IgD-negative memory B cell (primary cell): Measurements from ENCODE around the gene SAPCD2. TPM values are rescaled to one million over a fixed set of nuclear protein-coding genes. Genes with fewer than 3 reads are reported as not detected.
A peak's percentile ranks its signal among the peaks of the same experiment; 100 is the strongest.

Experiments
- H3K27ac Mint-ChIP-seq, 3 donors: one replicate each; pipeline ENCODE4 v1.8.0; 2020 to 2022; ENCODE audit warnings: mild to moderate bottlenecking in 3 of 3, mixed read lengths in 3 of 3, moderate library complexity in 1 of 3
- H3K27me3 Mint-ChIP-seq: one replicate; pipeline ENCODE4 v1.8.0; 2021; ENCODE audit warnings: mixed read lengths
- H3K36me3 Mint-ChIP-seq: one replicate; pipeline ENCODE4 v1.8.0; 2020; ENCODE audit warnings: mild to moderate bottlenecking, mixed read lengths
- H3K4me1 Mint-ChIP-seq, 3 donors: one replicate each; pipeline ENCODE4 v1.8.0; 2020 to 2022; ENCODE audit warnings: mixed read lengths in 3 of 3, mild to moderate bottlenecking in 1 of 3
- H3K4me3 Mint-ChIP-seq, 4 donors: one replicate each; pipeline ENCODE4 v1.8.0; 2020 to 2022; ENCODE audit warnings: mild to moderate bottlenecking in 4 of 4, mixed read lengths in 4 of 4, moderate library complexity in 3 of 4
- H3K9me3 Mint-ChIP-seq, 3 donors: one replicate each; pipeline ENCODE4 v1.8.0; 2020 to 2021; ENCODE audit warnings: mixed read lengths in 3 of 3, mild to moderate bottlenecking in 1 of 3
- polyA plus RNA-seq: library from polyadenylated mRNA; unstranded; fragments of 300-500 nt; fragmentation: Illumina TruSeq; gene quantifications from one replicate; pipeline ENCODE4 v1.2.3, GENCODE V29; 2021

Gene SAPCD2
- polyA plus RNA-seq, 1 donor from 2014 or later, result 0.38 TPM

- Mint-ChIP-seq H3K4me1 (peaks cover 0 to 4% (median 4%) of the 10 kb centered on the region in 3 donors), H3K4me3 (peak overlapping the region in 2 of 4 donors; percentile 8 to 26), H3K36me3 (no peaks in the 10 kb centered on the region), H3K9me3 (no peaks in the 10 kb centered on the region), H3K27ac (no peak overlapping the region), H3K27me3 (no peaks in the 10 kb centered on the region)
Observed at GRCh38 chr9:137110911-137111787, 40.8 kb upstream of the SAPCD2 start.

GRCh38 chr9:137110147-137110910, 40.0 kb upstream of the SAPCD2 start:
- Mint-ChIP-seq H3K36me3 (no peaks in the 10 kb centered on the region), H3K27ac (no peak overlapping the region), H3K4me1 (peaks cover 0 to 4% (median 4%) of the 10 kb centered on the region in 3 donors), H3K27me3 (no peaks in the 10 kb centered on the region), H3K4me3 (no peak overlapping the region), H3K9me3 (no peaks in the 10 kb centered on the region)

- peak overlapping the region in 1 of 3 donors; percentile 28 for H3K27ac Mint-ChIP-seq
- H3K27me3 Mint-ChIP-seq, result no peaks in the 10 kb centered on the region
- peaks cover 0 to 4% (median 4%) of the 10 kb centered on the region in 3 donors for H3K4me1 Mint-ChIP-seq
- H3K9me3 Mint-ChIP-seq, result no peaks in the 10 kb centered on the region
- H3K4me3 Mint-ChIP-seq, result peak overlapping the region in 1 of 4 donors; percentile 50
- H3K36me3 Mint-ChIP-seq, result no peaks in the 10 kb centered on the region
Observed at GRCh38 chr9:137109250-137110146, 39.1 kb upstream of the SAPCD2 start.

GRCh38 chr9:137108608-137109249, 38.4 kb upstream of the SAPCD2 start:
- Mint-ChIP-seq H3K4me1 (peaks cover 0 to 4% (median 4%) of the 10 kb centered on the region in 3 donors), H3K36me3 (no peaks in the 10 kb centered on the region), H3K9me3 (no peaks in the 10 kb centered on the region), H3K4me3 (peak overlapping the region in 1 of 4 donors; percentile 50), H3K27me3 (no peaks in the 10 kb centered on the region), H3K27ac (peak overlapping the region in 1 of 3 donors; percentile 28)

GRCh38 chr9:137107982-137108381, 37.6 kb upstream of the SAPCD2 start:
- Mint-ChIP-seq H3K27me3 (no peaks in the 10 kb centered on the region), H3K4me1 (no peaks in the 10 kb centered on the region), H3K4me3 (no peak overlapping the region), H3K9me3 (no peaks in the 10 kb centered on the region), H3K36me3 (no peaks in the 10 kb centered on the region), H3K27ac (no peak overlapping the region)

GRCh38 chr9:137107312-137107921, 37.1 kb upstream of the SAPCD2 start:
- Mint-ChIP-seq H3K27me3 (no peaks in the 10 kb centered on the region), H3K4me1 (no peaks in the 10 kb centered on the region), H3K36me3 (no peaks in the 10 kb centered on the region), H3K9me3 (no peaks in the 10 kb centered on the region), H3K27ac (no peak overlapping the region), H3K4me3 (no peak overlapping the region)

- no peaks in the 10 kb centered on the region for H3K36me3 Mint-ChIP-seq
Observed at GRCh38 chr9:137106662-137107250, 36.4 kb upstream of the SAPCD2 start.

GRCh38 chr9:137105814-137106661, 35.7 kb upstream of the SAPCD2 start:
- Mint-ChIP-seq H3K4me1 (no peaks in the 10 kb centered on the region), H3K4me3 (peak overlapping the region in 1 of 4 donors; percentile 48), H3K9me3 (no peaks in the 10 kb centered on the region), H3K27me3 (no peaks in the 10 kb centered on the region), H3K36me3 (no peaks in the 10 kb centered on the region), H3K27ac (no peak overlapping the region)

More at GRCh38 chr9:137106662-137107250, 36.4 kb upstream of the SAPCD2 start:
- no peaks in the 10 kb centered on the region for H3K9me3 Mint-ChIP-seq
- H3K27me3 Mint-ChIP-seq, result no peaks in the 10 kb centered on the region
- no peaks in the 10 kb centered on the region for H3K4me1 Mint-ChIP-seq
- H3K27ac Mint-ChIP-seq, result no peak overlapping the region
- no peak overlapping the region for H3K4me3 Mint-ChIP-seq

GRCh38 chr9:137103206-137103999, 33.0 kb upstream of the SAPCD2 start:
- Mint-ChIP-seq H3K27me3 (no peaks in the 10 kb centered on the region), H3K27ac (no peak overlapping the region), H3K9me3 (no peaks in the 10 kb centered on the region), H3K4me3 (no peak overlapping the region), H3K4me1 (no peaks in the 10 kb centered on the region), H3K36me3 (no peaks in the 10 kb centered on the region)

- Mint-ChIP-seq H3K9me3 (no peaks in the 10 kb centered on the region), H3K36me3 (peaks cover 2% of the 10 kb centered on the region), H3K27ac (no peak overlapping the region), H3K4me1 (peaks cover 8 to 9% (median 8%) of the 10 kb centered on the region in 3 donors), H3K4me3 (no peak overlapping the region), H3K27me3 (no peaks in the 10 kb centered on the region)
Observed at GRCh38 chr9:137099231-137099630, 28.9 kb upstream of the SAPCD2 start.

GRCh38 chr9:137097761-137098462, 27.6 kb upstream of the SAPCD2 start:
- Mint-ChIP-seq H3K27me3 (no peaks in the 10 kb centered on the region), H3K36me3 (peaks cover 2% of the 10 kb centered on the region), H3K4me1 (peaks cover 8 to 10% (median 9%) of the 10 kb centered on the region in 3 donors), H3K4me3 (no peak overlapping the region), H3K27ac (no peak overlapping the region), H3K9me3 (no peaks in the 10 kb centered on the region)
